OCI-LY7 (cell line): ENCODE measurements around the gene TCHH. TPM values are rescaled to one million over a fixed set of nuclear protein-coding genes. Genes with fewer than 3 reads are reported as not detected.
A peak's percentile ranks its signal among the peaks of the same experiment; 100 is the strongest.

Experiments used
- Bru-seq: library from RNA; stranded (reverse); fragments of 400-500 nt; gene quantifications from one replicate; lab custom pipeline; 2021; lab: Mats Ljungman, UMichigan
- BruChase-seq, 2 experiments: library from RNA; stranded (reverse); fragments of 400-500 nt; gene quantifications; one replicate each; lab custom pipeline; 2021; lab: Mats Ljungman, UMichigan
- BruUV-seq: library from RNA; stranded (reverse); fragments of 400-500 nt; replicated peaks from 2 replicates; lab custom pipeline; 2021; lab: Mats Ljungman, UMichigan
- CTCF ChIA-PET: fragments of 300-600 bp; sonication (Branson Sonifier 250); formaldehyde crosslinking; loops from one replicate; lab custom pipeline; 2022; ENCODE audit warnings: antibody characterized with exemption; ENCODE audit not compliant: unreplicated experiment; lab: Charles Lee
- POLR2A ChIA-PET: fragments of 300-600 bp; sonication (Branson Sonifier 250); formaldehyde crosslinking; loops from one replicate; lab custom pipeline; 2022; ENCODE audit warnings: antibody characterized with exemption; lab: Charles Lee
- DNase-seq: peaks from one replicate; pipeline ENCODE4 v3.0.0-alpha.2; 2015; ENCODE audit warnings: low spot score
- H2AFZ ChIP-seq: fragments of 200-600 bp; sonication (generic), shearing (Covaris generic); 2 replicates; pipeline ENCODE4 v1.6.1; 2014; ENCODE audit warnings: mild to moderate bottlenecking, antibody characterized with exemption, low read length, moderate library complexity
- H3K27ac ChIP-seq: fragments of 200-600 bp; sonication (generic); 2 replicates; pipeline ENCODE4 v1.5.1; 2014; ENCODE audit warnings: mixed run types, low read depth, mild to moderate bottlenecking, moderate library complexity, low read length, inconsistent platforms; ENCODE audit not compliant: poor library complexity, severe bottlenecking
- H3K36me3 ChIP-seq: fragments of 200-600 bp; sonication (generic); 2 replicates; pipeline ENCODE4 v1.6.1; 2014; ENCODE audit warnings: mild to moderate bottlenecking, antibody characterized with exemption, low read length, moderate library complexity, mixed read lengths; ENCODE audit not compliant: insufficient read depth
- H3K4me1 ChIP-seq: fragments of 200-600 bp; sonication (generic); 2 replicates; pipeline ENCODE4 v1.5.1; 2014; ENCODE audit warnings: mild to moderate bottlenecking, low read length; ENCODE audit not compliant: insufficient read depth, poor library complexity, severe bottlenecking
- H3K4me2 ChIP-seq: fragments of 200-600 bp; sonication (generic); 2 replicates; pipeline ENCODE4 v1.6.1; 2014; ENCODE audit warnings: mild to moderate bottlenecking, low read length
- H3K4me3 ChIP-seq: fragments of 200-600 bp; sonication (generic); 2 replicates; pipeline ENCODE4 v1.5.1; 2014; ENCODE audit warnings: mild to moderate bottlenecking, low read depth, low read length; ENCODE audit not compliant: poor library complexity, severe bottlenecking
- H3K79me2 ChIP-seq: fragments of 200-600 bp; sonication (generic); 2 replicates; pipeline ENCODE4 v1.6.1; 2016; ENCODE audit warnings: low read depth, mild to moderate bottlenecking, low read length, moderate library complexity, mixed read lengths; ENCODE audit not compliant: insufficient read depth
- H3K9me2 ChIP-seq: fragments of 200-600 bp; sonication (generic); 2 replicates; pipeline ENCODE4 v1.6.1; 2016; ENCODE audit warnings: mild to moderate bottlenecking, low read length, mixed read lengths; ENCODE audit not compliant: insufficient read depth
- H3K9me3 ChIP-seq: fragments of 200-600 bp; sonication (generic); 2 replicates; pipeline ENCODE4 v1.6.1; 2014; ENCODE audit warnings: mild to moderate bottlenecking, mixed run types, low read length, mixed read lengths
- H4K20me1 ChIP-seq: fragments of 200-600 bp; sonication (generic); 2 replicates; pipeline ENCODE4 v1.6.1; 2014; ENCODE audit warnings: mild to moderate bottlenecking, antibody characterized with exemption, low read length, moderate library complexity, mixed read lengths; ENCODE audit not compliant: insufficient read depth
- EZH2phosphoT487 ChIP-seq: fragments of 200-600 bp; sonication (generic); IDR thresholded peaks from 2 replicates; pipeline ENCODE4 v1.6.1; 2018; ENCODE audit warnings: low read depth, borderline replicate concordance, mild to moderate bottlenecking, mixed run types, antibody characterized with exemption, low read length, moderate library complexity, mixed read lengths
- intact Hi-C: fragments of 100-400 bp; cut with micrococcal nuclease; formaldehyde crosslinking; loops from one replicate; pipeline ENCODE4 v1.10.0; 2022; ENCODE audit not compliant: unreplicated experiment
- long read RNA-seq: library from polyadenylated mRNA; stranded (forward); transcript quantifications from one replicate; pipeline ENCODE4 v2.0.0, GENCODE V29; 2022
- total RNA-seq, 2 experiments: library from RNA; depleted of rRNA in 1 of 2; stranded (reverse); fragments of >200 nt in 1 of 2; shearing (Covaris generic) in 1 of 2; gene quantifications; 2 replicates each; pipeline ENCODE4 v1.2.3, GENCODE V29; 2014 to 2022
- TF ChIP-seq, protein P1 (sequence below): fragments of 200-600 bp; sonication (generic); conservative IDR thresholded peaks from 2 replicates; pipeline ENCODE4 v1.5.1; 2014; ENCODE audit warnings: mild to moderate bottlenecking, antibody characterized with exemption, low read length, moderate library complexity, mixed read lengths

The TCHH gene, protein sequence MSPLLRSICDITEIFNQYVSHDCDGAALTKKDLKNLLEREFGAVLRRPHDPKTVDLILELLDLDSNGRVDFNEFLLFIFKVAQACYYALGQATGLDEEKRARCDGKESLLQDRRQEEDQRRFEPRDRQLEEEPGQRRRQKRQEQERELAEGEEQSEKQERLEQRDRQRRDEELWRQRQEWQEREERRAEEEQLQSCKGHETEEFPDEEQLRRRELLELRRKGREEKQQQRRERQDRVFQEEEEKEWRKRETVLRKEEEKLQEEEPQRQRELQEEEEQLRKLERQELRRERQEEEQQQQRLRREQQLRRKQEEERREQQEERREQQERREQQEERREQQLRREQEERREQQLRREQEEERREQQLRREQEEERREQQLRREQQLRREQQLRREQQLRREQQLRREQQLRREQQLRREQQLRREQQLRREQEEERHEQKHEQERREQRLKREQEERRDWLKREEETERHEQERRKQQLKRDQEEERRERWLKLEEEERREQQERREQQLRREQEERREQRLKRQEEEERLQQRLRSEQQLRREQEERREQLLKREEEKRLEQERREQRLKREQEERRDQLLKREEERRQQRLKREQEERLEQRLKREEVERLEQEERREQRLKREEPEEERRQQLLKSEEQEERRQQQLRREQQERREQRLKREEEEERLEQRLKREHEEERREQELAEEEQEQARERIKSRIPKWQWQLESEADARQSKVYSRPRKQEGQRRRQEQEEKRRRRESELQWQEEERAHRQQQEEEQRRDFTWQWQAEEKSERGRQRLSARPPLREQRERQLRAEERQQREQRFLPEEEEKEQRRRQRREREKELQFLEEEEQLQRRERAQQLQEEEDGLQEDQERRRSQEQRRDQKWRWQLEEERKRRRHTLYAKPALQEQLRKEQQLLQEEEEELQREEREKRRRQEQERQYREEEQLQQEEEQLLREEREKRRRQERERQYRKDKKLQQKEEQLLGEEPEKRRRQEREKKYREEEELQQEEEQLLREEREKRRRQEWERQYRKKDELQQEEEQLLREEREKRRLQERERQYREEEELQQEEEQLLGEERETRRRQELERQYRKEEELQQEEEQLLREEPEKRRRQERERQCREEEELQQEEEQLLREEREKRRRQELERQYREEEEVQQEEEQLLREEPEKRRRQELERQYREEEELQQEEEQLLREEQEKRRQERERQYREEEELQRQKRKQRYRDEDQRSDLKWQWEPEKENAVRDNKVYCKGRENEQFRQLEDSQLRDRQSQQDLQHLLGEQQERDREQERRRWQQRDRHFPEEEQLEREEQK (N-terminal part only)
- total RNA-seq (2014; rRNA removed; shearing (Covaris generic)) (not detected in 2 replicates), total RNA-seq (2022) (not detected in 2 replicates), Bru-seq, nascent RNA (not detected), BruChase-seq, experiment 1, labeled RNA remaining after a 6-hour chase (not detected), BruChase-seq, experiment 2, labeled RNA remaining after a 2-hour chase (percentile 18 among the genes with signal in this experiment)
- long read RNA-seq, result 0 reads

DNA sequence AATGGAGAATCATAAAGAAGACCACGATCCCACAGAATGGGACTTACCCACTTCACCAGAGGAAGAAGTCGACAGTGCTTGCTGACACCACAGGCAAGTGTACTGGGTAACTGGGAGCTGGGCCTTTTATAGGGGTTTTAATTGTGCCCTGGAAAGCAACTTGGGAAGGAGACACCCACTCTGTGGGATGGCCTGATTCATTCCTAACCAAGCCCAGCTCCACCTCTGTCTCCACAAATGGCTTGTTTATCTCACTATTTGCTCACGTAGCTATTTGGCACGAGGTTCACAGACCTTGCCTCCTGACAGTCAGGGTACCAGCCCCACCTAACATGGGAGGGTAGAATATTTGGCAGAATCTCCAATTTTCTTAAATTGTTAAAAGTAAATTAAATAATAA, at the start of gene TCHH:
TSS of gene TCHH (minus strand) at position 101 of the 400 bp plus-strand sequence. CDS start 1,364 bp downstream, outside the sequence.
- Histone ChIP-seq H3K79me2 (no peaks in the 10 kb centered on the region), H3K27ac (no peak within 1 kb of the TSS), H3K36me3 (no peaks in the 10 kb centered on the region), H3K9me2 (no peaks in the 10 kb centered on the region), H3K4me3 (no peak within 1 kb of the TSS), H3K9me3 (no peaks in the 10 kb centered on the region), H2AFZ (no peak within 1 kb of the TSS), H4K20me1 (no peaks in the 10 kb centered on the region), H3K4me1 (no peaks in the 10 kb centered on the region), H3K4me2 (no peak within 1 kb of the TSS)
- no peak for DNase-seq
- no TSS peak for BruUV-seq
- TF ChIP-seq, protein P1, sequence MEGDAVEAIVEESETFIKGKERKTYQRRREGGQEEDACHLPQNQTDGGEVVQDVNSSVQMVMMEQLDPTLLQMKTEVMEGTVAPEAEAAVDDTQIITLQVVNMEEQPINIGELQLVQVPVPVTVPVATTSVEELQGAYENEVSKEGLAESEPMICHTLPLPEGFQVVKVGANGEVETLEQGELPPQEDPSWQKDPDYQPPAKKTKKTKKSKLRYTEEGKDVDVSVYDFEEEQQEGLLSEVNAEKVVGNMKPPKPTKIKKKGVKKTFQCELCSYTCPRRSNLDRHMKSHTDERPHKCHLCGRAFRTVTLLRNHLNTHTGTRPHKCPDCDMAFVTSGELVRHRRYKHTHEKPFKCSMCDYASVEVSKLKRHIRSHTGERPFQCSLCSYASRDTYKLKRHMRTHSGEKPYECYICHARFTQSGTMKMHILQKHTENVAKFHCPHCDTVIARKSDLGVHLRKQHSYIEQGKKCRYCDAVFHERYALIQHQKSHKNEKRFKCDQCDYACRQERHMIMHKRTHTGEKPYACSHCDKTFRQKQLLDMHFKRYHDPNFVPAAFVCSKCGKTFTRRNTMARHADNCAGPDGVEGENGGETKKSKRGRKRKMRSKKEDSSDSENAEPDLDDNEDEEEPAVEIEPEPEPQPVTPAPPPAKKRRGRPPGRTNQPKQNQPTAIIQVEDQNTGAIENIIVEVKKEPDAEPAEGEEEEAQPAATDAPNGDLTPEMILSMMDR, result no peak
- no peak for TF ChIP-seq EZH2phosphoT487
- ChIA-PET CTCF (no interaction called here), POLR2A (no interaction called here)
- intact Hi-C loops, result no loop called here

DNA sequence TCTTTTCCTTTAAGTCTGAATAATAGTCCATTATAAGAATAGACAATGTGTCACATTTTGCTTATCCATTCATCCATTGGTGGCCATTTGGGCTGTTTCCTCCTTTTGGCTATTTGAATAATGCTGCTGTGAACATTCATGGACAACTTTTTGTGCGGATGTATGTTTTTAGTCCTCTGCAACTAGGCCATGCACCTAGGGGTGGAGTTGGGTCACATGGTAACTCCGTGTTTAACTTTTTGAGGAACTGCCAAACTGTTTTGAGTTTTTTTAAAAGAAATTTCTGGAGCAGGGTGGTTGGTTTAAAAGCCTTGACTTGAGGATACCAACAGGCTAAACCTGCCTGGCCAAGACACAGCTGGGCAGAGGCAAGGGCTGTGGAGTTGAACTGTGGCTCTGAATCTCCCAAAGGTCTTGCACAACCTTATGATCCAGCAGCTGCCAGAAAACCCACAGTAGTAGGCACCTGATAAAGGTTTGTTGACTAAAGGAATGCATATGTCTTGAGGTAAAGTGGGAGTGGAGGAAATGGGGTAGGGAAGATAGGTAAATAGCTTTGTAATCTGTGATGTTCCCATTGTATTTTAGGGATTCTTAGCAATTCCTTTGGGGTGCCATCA, 49.4 kb upstream of the TCHH start:
- ChIA-PET POLR2A (no interaction called here), CTCF (no interaction called here)
- no peak for DNase-seq
- Histone ChIP-seq H3K4me3 (no peak overlapping the region), H3K4me1 (peaks cover 9% of the 10 kb centered on the region), H3K9me2 (no peaks in the 10 kb centered on the region), H2AFZ (peak overlapping the region; percentile 43; the same call in 1 of the 2 replicates), H3K79me2 (no peaks in the 10 kb centered on the region), H4K20me1 (no peaks in the 10 kb centered on the region), H3K9me3 (no peaks in the 10 kb centered on the region), H3K4me2 (no peak overlapping the region), H3K27ac (no peak overlapping the region), H3K36me3 (no peaks in the 10 kb centered on the region)
- intact Hi-C loops, result no loop called here
- TF ChIP-seq, protein P1, result no peak
- no peak for TF ChIP-seq EZH2phosphoT487
- BruUV-seq, result no TSS peak
